UCSD-AML1 (cell line): Measurements from ENCODE around the gene RPL15.
"Not testable (repeated sequence)": the region's sequence is repeated elsewhere in the genome, so short reads cannot be mapped to it uniquely, and the experiment has no call there.

ENCODE experiments used
- DNase-seq: peaks from one replicate; lab custom pipeline; 2025; ENCODE audit not compliant: unreplicated experiment; lab: John Stamatoyannopoulos, UW

Gene RPL15

GRCh38 chr3:23889386-23889785 is 27.5 kb upstream of the RPL15 start:
- no peak for DNase-seq

GRCh38 chr3:23889950-23890349 is 27.0 kb upstream of the RPL15 start:
- DNase-seq, result no peak

GRCh38 chr3:23894254-23895061 is 22.5 kb upstream of the RPL15 start:
- no peak for DNase-seq

- no peak for DNase-seq
Measured at GRCh38 chr3:23895181-23895580, 21.8 kb upstream of the RPL15 start.

GRCh38 chr3:23900744-23901143 is 16.2 kb upstream of the RPL15 start:
- DNase-seq, result no peak

- DNase-seq, result no peak
Measured at GRCh38 chr3:23904545-23904944, 12.4 kb upstream of the RPL15 start.

GRCh38 chr3:23909341-23909740 is 7.6 kb upstream of the RPL15 start:
- no peak for DNase-seq

- DNase-seq, result no peak
Measured at GRCh38 chr3:23911397-23911796, 5.5 kb upstream of the RPL15 start.

- DNase-seq, result not testable (repeated sequence)
Measured at GRCh38 chr3:23912335-23912734, 4.6 kb upstream of the RPL15 start.

GRCh38 chr3:23913182-23913581 is 3.8 kb upstream of the RPL15 start:
- DNase-seq, result no peak

GRCh38 chr3:23913873-23914743 is 2.8 kb upstream of the RPL15 start:
- DNase-seq, result no peak

- DNase-seq, result no peak
Measured at GRCh38 chr3:23915537-23916108, 1.3 kb upstream of the RPL15 start.

- no peak for DNase-seq
Measured at GRCh38 chr3:23916152-23916885, 613 bp upstream of the RPL15 start.

- not testable (repeated sequence) for DNase-seq
Measured at GRCh38 chr3:23917679-23918303, 859 bp downstream of the RPL15 start.

- DNase-seq, result not testable (repeated sequence)
Measured at GRCh38 chr3:23918331-23918730, 1.4 kb downstream of the RPL15 start.

GRCh38 chr3:23919628-23920027 is 2.7 kb downstream of the RPL15 start:
- no peak for DNase-seq

GRCh38 chr3:23920151-23920655 is 3.3 kb downstream of the RPL15 start:
- DNase-seq, result no peak

- no peak for DNase-seq
Measured at GRCh38 chr3:23921052-23921511, 4.2 kb downstream of the RPL15 start.

- DNase-seq, result no peak
Measured at GRCh38 chr3:23923786-23924185, 6.9 kb downstream of the RPL15 start.

- no peak for DNase-seq
Measured at GRCh38 chr3:23926246-23926645, 9.3 kb downstream of the RPL15 start.
